Retinal pigment epithelial cell (primary cell): ENCODE measurements around the gene CYB561.

Experiments used
- DNase-seq: peaks from one replicate; pipeline ENCODE4 v3.0.0-alpha.2; 2010; ENCODE audit warnings: low read depth
- H3K4me3 ChIP-seq: 2 replicates; pipeline ENCODE4 v1.5.1; 2011; ENCODE audit warnings: mild to moderate bottlenecking, low read length, control low read depth, moderate library complexity
- CTCF ChIP-seq: conservative IDR thresholded peaks from 2 replicates; pipeline ENCODE4 v1.5.1; 2011; ENCODE audit warnings: low read depth, low read length, control low read depth, inconsistent platforms

Gene CYB561

GRCh38 chr17:63483655-63484575 lies 37.8 kb upstream of the CYB561 start:
- H3K4me3 ChIP-seq = no peak overlapping the region
- no peak for TF ChIP-seq CTCF
- no peak for DNase-seq

GRCh38 chr17:63483038-63483437 lies 36.9 kb upstream of the CYB561 start:
- TF ChIP-seq CTCF = no peak
- DNase-seq = no peak
- H3K4me3 ChIP-seq = no peak overlapping the region

GRCh38 chr17:63482509-63482908 lies 36.4 kb upstream of the CYB561 start:
- no peak overlapping the region for H3K4me3 ChIP-seq
- DNase-seq = no peak
- no peak for TF ChIP-seq CTCF

GRCh38 chr17:63481488-63481870 lies 35.4 kb upstream of the CYB561 start:
- no peak for DNase-seq
- no peak for TF ChIP-seq CTCF

GRCh38 chr17:63480826-63481487 lies 34.9 kb upstream of the CYB561 start:
- DNase-seq = no peak
- TF ChIP-seq CTCF = no peak
- no peak overlapping the region for H3K4me3 ChIP-seq

More at GRCh38 chr17:63481488-63481870, 35.4 kb upstream of the CYB561 start:
- H3K4me3 ChIP-seq = no peak overlapping the region

- DNase-seq = no peak
- no peak for TF ChIP-seq CTCF
- no peak overlapping the region for H3K4me3 ChIP-seq
Observed at GRCh38 chr17:63480192-63480784, 34.2 kb upstream of the CYB561 start.
